Cerebellar nuclear complex (tissue), 1 donor: ENCODE measurements around the gene OSBPL7.

Source experiments
- DNase-seq, 2 experiments: peaks; one replicate each; lab custom pipeline; 2025; lab: John Stamatoyannopoulos, UW

The OSBPL7 gene

GRCh38 chr17:47847341-47848197, 26.0 kb upstream of the OSBPL7 start:
- no peak for DNase-seq

- no peak for DNase-seq
Observed at GRCh38 chr17:47846716-47847340, 25.2 kb upstream of the OSBPL7 start.

- no peak for DNase-seq
Observed at GRCh38 chr17:47845716-47846075, 24.1 kb upstream of the OSBPL7 start.

GRCh38 chr17:47844814-47845715, 23.5 kb upstream of the OSBPL7 start:
- no peak for DNase-seq

GRCh38 chr17:47844227-47844626, 22.6 kb upstream of the OSBPL7 start:
- DNase-seq: no peak

GRCh38 chr17:47843391-47843730, 21.8 kb upstream of the OSBPL7 start:
- DNase-seq: no peak

GRCh38 chr17:47841488-47842291, 20.1 kb upstream of the OSBPL7 start:
- DNase-seq: no peak

GRCh38 chr17:47840742-47841487, 19.3 kb upstream of the OSBPL7 start, which contains the start of gene SCRN2:
SCRN2 (minus strand) TSS chr17:47841273; CDS start chr17:47840843, 430 bp downstream.
- peak in 1 of 2 experiments; percentile 46 for DNase-seq

GRCh38 chr17:47840001-47840741, 18.6 kb upstream of the OSBPL7 start:
- no peak for DNase-seq

- no peak for DNase-seq
Observed at GRCh38 chr17:47839071-47839470, 17.5 kb upstream of the OSBPL7 start.

GRCh38 chr17:47838636-47839035, 17.0 kb upstream of the OSBPL7 start:
- no peak for DNase-seq

- DNase-seq: no peak
Observed at GRCh38 chr17:47837401-47838039, 15.9 kb upstream of the OSBPL7 start.

GRCh38 chr17:47836601-47837000, 15.0 kb upstream of the OSBPL7 start:
- DNase-seq: no peak

GRCh38 chr17:47834756-47835155, 13.2 kb upstream of the OSBPL7 start:
- no peak for DNase-seq

GRCh38 chr17:47831934-47832327, 10.3 kb upstream of the OSBPL7 start:
- no peak for DNase-seq

- DNase-seq: peak in 1 of 2 experiments; percentile 44
Observed at GRCh38 chr17:47831003-47831933, 9.7 kb upstream of the OSBPL7 start, which contains the start of the genes LRRC46 and MRPL10. LRRC46 (plus strand) TSS chr17:47831670; CDS start chr17:47831990, 320 bp downstream. MRPL10 (minus strand) TSS chr17:47831541; CDS start chr17:47831511, 30 bp downstream.

GRCh38 chr17:47830396-47831002, 8.9 kb upstream of the OSBPL7 start:
- no peak for DNase-seq

GRCh38 chr17:47829870-47830269, 8.3 kb upstream of the OSBPL7 start:
- no peak for DNase-seq
